Stimulated activated CD8-positive, alpha-beta memory T cell treated with anti-CD3 and anti-CD28 coated beads, Interleukin-12 subunit alpha, Interleukin-12 subunit beta, amount 100 ng/mL, for 1 hour (primary cell): ENCODE measurements around the gene MYT1.

Experiments
- DNase-seq: peaks from one replicate; pipeline ENCODE4 v3.0.0-alpha.2; 2020; ENCODE audit warnings: low read depth

Gene MYT1

GRCh38 chr20:64192406-64192805, 28.2 kb downstream of the MYT1 start:
- DNase-seq = no peak

- no peak for DNase-seq
Observed at GRCh38 chr20:64193058-64193457, 28.8 kb downstream of the MYT1 start.

- no peak for DNase-seq
Observed at GRCh38 chr20:64194269-64194668, 30.0 kb downstream of the MYT1 start.

GRCh38 chr20:64196309-64196708, 32.1 kb downstream of the MYT1 start:
- DNase-seq = no peak

GRCh38 chr20:64196847-64197306, 32.6 kb downstream of the MYT1 start:
- no peak for DNase-seq

GRCh38 chr20:64198347-64198746, 34.1 kb downstream of the MYT1 start:
- DNase-seq = no peak

- no peak for DNase-seq
Observed at GRCh38 chr20:64199395-64199794, 35.1 kb downstream of the MYT1 start.

- DNase-seq = no peak
Observed at GRCh38 chr20:64200740-64201139, 36.5 kb downstream of the MYT1 start.

GRCh38 chr20:64201653-64202052, 37.4 kb downstream of the MYT1 start:
- DNase-seq = no peak

GRCh38 chr20:64203037-64203777, 39.0 kb downstream of the MYT1 start:
- no peak for DNase-seq

GRCh38 chr20:64205611-64206026, 41.4 kb downstream of the MYT1 start:
- no peak for DNase-seq

- no peak for DNase-seq
Observed at GRCh38 chr20:64206614-64207013, 42.4 kb downstream of the MYT1 start.

GRCh38 chr20:64207641-64208590, 43.7 kb downstream of the MYT1 start:
- no peak for DNase-seq

GRCh38 chr20:64209148-64209547, 44.9 kb downstream of the MYT1 start:
- DNase-seq = no peak

GRCh38 chr20:64210656-64211369, 46.6 kb downstream of the MYT1 start:
- DNase-seq = no peak

- no peak for DNase-seq
Observed at GRCh38 chr20:64211874-64212658, 47.8 kb downstream of the MYT1 start.

- DNase-seq = no peak
Observed at GRCh38 chr20:64212755-64213154, 48.5 kb downstream of the MYT1 start.

- no peak for DNase-seq
Observed at GRCh38 chr20:64214113-64214512, 49.9 kb downstream of the MYT1 start.

- no peak for DNase-seq
Observed at GRCh38 chr20:64214952-64215351, 50.7 kb downstream of the MYT1 start.

GRCh38 chr20:64216036-64216435, 51.8 kb downstream of the MYT1 start:
- no peak for DNase-seq

GRCh38 chr20:64216910-64217309, 52.7 kb downstream of the MYT1 start:
- DNase-seq = no peak
